Endothelial cell of umbilical vein (primary cell): ENCODE results near the gene POLR2L. TPM values are rescaled to one million over a fixed set of nuclear protein-coding genes. Genes with fewer than 3 reads are reported as not detected.

Experiments
- BruUV-seq: library from RNA; stranded (reverse); fragments of 400-500 nt; replicated peaks from 2 replicates; lab custom pipeline; 2021; lab: Mats Ljungman, UMichigan
- CTCF ChIA-PET: fragments of 300-600, 350-600 bp; sonication (Branson Sonifier 250); formaldehyde crosslinking; loops from one replicate; lab custom pipeline; 2021; ENCODE audit warnings: antibody characterized with exemption, inconsistent platforms; lab: Charles Lee
- POLR2A ChIA-PET: fragments of 300-600, 350-600 bp; sonication (Branson Sonifier 250); formaldehyde crosslinking; loops from one replicate; lab custom pipeline; 2021; ENCODE audit warnings: antibody characterized with exemption, inconsistent platforms; lab: Charles Lee
- DNase-seq: peaks from one replicate; pipeline ENCODE4 v3.0.0-alpha.2; 2011; ENCODE audit warnings: low read depth, low spot score
- FAIRE-seq: peaks from 2 replicates; lab custom pipeline; 2011; peaks lifted over from hg19 to GRCh38; lab: Jason Lieb, UNC
- H2AFZ ChIP-seq: 2 replicates; pipeline ENCODE4 v1.6.0; 2012; ENCODE audit warnings: low read depth, low read length, control low read depth, inconsistent platforms
- H3K27ac ChIP-seq: 2 replicates; pipeline ENCODE4 v1.5.1; 2011; ENCODE audit warnings: low read depth, mild to moderate bottlenecking, control low read depth, low read length, moderate library complexity; ENCODE audit not compliant: insufficient read depth
- H3K27me3 ChIP-seq, 2 experiments: 2 replicates each; pipeline versions ENCODE4 v1.6.0 to v1.6.1; 2011; ENCODE audit warnings: low read length in 2 of 2, mixed read lengths in 1 of 2; ENCODE audit not compliant: control insufficient read depth in 2 of 2, insufficient read depth in 2 of 2
- H3K36me3 ChIP-seq, 2 experiments: 2 replicates in 1 of 2; 3 replicates in 1 of 2; pipeline ENCODE4 v1.5.1; 2011; ENCODE audit warnings: low read length in 2 of 2, mild to moderate bottlenecking in 1 of 2, moderate library complexity in 1 of 2; ENCODE audit not compliant: control insufficient read depth in 2 of 2, insufficient read depth in 2 of 2; ENCODE audit errors: extremely low read depth in 1 of 2
- H3K4me1 ChIP-seq: 3 replicates; pipeline ENCODE4 v1.5.1; 2011; ENCODE audit warnings: mild to moderate bottlenecking, low read length; ENCODE audit not compliant: control insufficient read depth, insufficient read depth; ENCODE audit errors: extremely low read depth
- H3K4me2 ChIP-seq: 2 replicates; pipeline ENCODE4 v1.6.1; 2011; ENCODE audit warnings: low read length, control low read depth, mixed read lengths; ENCODE audit not compliant: insufficient read depth
- H3K4me3 ChIP-seq, 3 experiments: fragments of 200-600 bp in 1 of 3; sonication (generic), shearing (Covaris generic) in 1 of 3; replicated peaks in 1 of 3; 2 replicates each; pipeline ENCODE4 v1.5.1; 2011 to 2016; ENCODE audit warnings: control low read depth in 3 of 3, low read length in 3 of 3, mild to moderate bottlenecking in 2 of 3, inconsistent platforms in 1 of 3, low read depth in 1 of 3, moderate library complexity in 1 of 3; ENCODE audit not compliant: insufficient read depth in 1 of 3
- H3K79me2 ChIP-seq: 2 replicates; pipeline ENCODE4 v1.6.0; 2012; ENCODE audit warnings: low read length, inconsistent platforms; ENCODE audit not compliant: control insufficient read depth, insufficient read depth
- H3K9ac ChIP-seq: replicated peaks from 2 replicates; pipeline ENCODE3; 2011; ENCODE audit warnings: low read length, control low read depth; ENCODE audit not compliant: insufficient read depth; ENCODE audit errors: extremely low read depth
- H3K9me1 ChIP-seq: replicated peaks from 3 replicates; pipeline ENCODE4 v1.6.0; 2011; ENCODE audit warnings: mild to moderate bottlenecking, low read length; ENCODE audit not compliant: control insufficient read depth, insufficient read depth; ENCODE audit errors: extremely low read depth
- H3K9me3 ChIP-seq: replicated peaks from 2 replicates; pipeline ENCODE4 v1.5.1; 2012; ENCODE audit warnings: low read length, inconsistent platforms; ENCODE audit not compliant: control insufficient read depth, insufficient read depth
- H4K20me1 ChIP-seq: replicated peaks from 2 replicates; pipeline ENCODE3; 2011; ENCODE audit warnings: mild to moderate bottlenecking, low read length; ENCODE audit not compliant: control insufficient read depth, insufficient read depth; ENCODE audit errors: extremely low read depth
- EZH2 ChIP-seq: IDR thresholded peaks from 2 replicates; pipeline ENCODE4 v1.6.1; 2012; ENCODE audit warnings: borderline replicate concordance, low read depth, mild to moderate bottlenecking, moderate library complexity, low read length, inconsistent platforms; ENCODE audit not compliant: severe bottlenecking
- FOS ChIP-seq: IDR thresholded peaks from 2 replicates; pipeline ENCODE4 v1.6.1; 2011; ENCODE audit warnings: mild to moderate bottlenecking, low read length, moderate library complexity, borderline replicate concordance; ENCODE audit not compliant: insufficient read depth
- GATA2 ChIP-seq: IDR thresholded peaks from 2 replicates; pipeline ENCODE4 v1.7.0; 2011; ENCODE audit warnings: low read depth, mild to moderate bottlenecking, moderate library complexity, mixed read lengths, low read length; ENCODE audit not compliant: insufficient read length, insufficient read depth
- JUN ChIP-seq: IDR thresholded peaks from 2 replicates; pipeline ENCODE4 v1.6.1; 2011; ENCODE audit warnings: borderline replicate concordance, low read depth; ENCODE audit not compliant: insufficient read length, insufficient read depth
- MAX ChIP-seq: IDR thresholded peaks from 2 replicates; pipeline ENCODE4 v1.6.1; 2011; ENCODE audit not compliant: insufficient read depth, insufficient read length
- MYC ChIP-seq: IDR thresholded peaks from one replicate; pipeline ENCODE4 v1.6.1; 2011; ENCODE audit warnings: mild to moderate bottlenecking, low read depth, low read length
- POLR2A ChIP-seq: IDR thresholded peaks from 2 replicates; pipeline ENCODE4 v1.6.1; 2012; ENCODE audit warnings: low read depth, mild to moderate bottlenecking, control low read depth, low read length
- POLR2AphosphoS5 ChIP-seq: IDR thresholded peaks from 2 replicates; pipeline ENCODE4 v1.6.1; 2012; ENCODE audit warnings: low read depth, mild to moderate bottlenecking, control low read depth, low read length, moderate library complexity; ENCODE audit not compliant: insufficient read depth
- dilution Hi-C: fragments of 300-500 bp; cut with MboI; formaldehyde crosslinking; loops from one replicate; pipeline ENCODE4 v1.15.0; 2019; ENCODE audit warnings: low sequenced_read_pairs; ENCODE audit not compliant: extremely low pct_ligation_motif_present
- intact Hi-C: fragments of 100-400 bp; cut with micrococcal nuclease; formaldehyde crosslinking; loops from one replicate; pipeline ENCODE4 v1.10.0; 2022
- polyA plus RNA-seq, 4 experiments: library from polyadenylated mRNA; depleted of rRNA in 3 of 4; stranded (reverse) in 3 of 4; unstranded in 1 of 4; fragments of >200 nt; gene quantifications; 2 replicates each; pipeline versions ENCODE4 v1.2.1 to v1.2.3, GENCODE V29; 2011 to 2012; ENCODE audit warnings: missing spikeins in 1 of 4
- total RNA-seq: library from RNA; stranded (reverse); gene quantifications from 2 replicates; pipeline ENCODE4 v1.2.3, GENCODE V29; 2021
- TF ChIP-seq, protein P1 (sequence below), 2 donors: IDR thresholded peaks; 1 replicate in 1 of 2; 2 replicates in 1 of 2; pipeline ENCODE4 v1.5.1; 2011; ENCODE audit warnings: low read length in 2 of 2, mild to moderate bottlenecking in 2 of 2, moderate library complexity in 2 of 2, control low read depth in 1 of 2, inconsistent platforms in 1 of 2, low read depth in 1 of 2; ENCODE audit not compliant: insufficient read depth in 1 of 2; ENCODE audit errors: extremely low read depth in 1 of 2

POLR2L gene
- total and polyA plus RNA-seq, 2 donors (not counting 3 experiments of a cell fraction or from before 2014, with no cell fraction given) = 146 to 259 TPM

DNA sequence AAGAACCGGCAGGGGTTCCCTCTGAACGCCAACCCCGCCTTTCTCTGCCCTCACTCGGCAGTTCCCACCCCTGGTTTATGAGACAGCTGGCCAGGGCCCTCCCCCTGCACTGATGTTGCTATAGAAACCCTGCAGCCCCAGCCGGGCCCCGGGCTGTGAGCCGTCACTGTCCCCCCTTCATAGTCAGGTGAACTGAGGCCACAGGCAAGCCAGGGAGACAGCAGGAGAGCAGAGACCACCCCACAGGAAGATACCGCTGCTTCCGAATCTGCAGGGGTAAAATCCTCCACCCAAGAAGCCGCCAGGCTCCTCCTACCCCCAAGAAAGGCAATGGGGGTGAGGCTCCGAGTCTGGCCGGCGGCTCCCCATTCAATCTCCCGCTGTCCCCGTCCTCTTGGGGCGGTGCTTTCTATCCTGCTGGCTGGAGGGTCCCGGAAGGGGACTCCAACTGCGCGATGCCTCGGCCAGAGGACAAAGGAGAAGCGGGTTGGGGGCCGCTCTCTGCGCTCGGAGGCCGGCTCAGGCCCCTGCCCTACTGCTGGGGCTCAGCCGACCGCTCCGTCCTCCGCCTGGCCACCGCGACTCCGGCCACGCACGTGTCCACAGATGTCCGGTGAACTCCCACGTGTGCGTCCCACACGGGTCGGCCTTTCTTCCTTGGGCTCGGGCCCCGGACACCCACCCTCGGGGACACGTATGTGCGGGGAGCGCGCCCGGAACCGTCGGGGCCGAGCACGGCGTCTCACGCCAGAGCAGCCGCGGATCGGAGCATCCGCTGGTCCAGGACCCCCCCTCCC is 44.8 kb downstream of the POLR2L start:
- Histone ChIP-seq H3K4me2 (peak overlapping the region; percentile 62), H4K20me1 (no peaks in the 10 kb centered on the region), H3K9ac (peak overlapping the region; percentile 45), H3K9me3 (no peaks in the 10 kb centered on the region), H3K36me3 (peaks cover 0 to 15% of the 10 kb centered on the region in 2 experiments), H3K27ac (peak overlapping the region; percentile 32), H3K9me1 (no peaks in the 10 kb centered on the region), H3K4me3 (peak overlapping the region; percentile 57 to 66 (median 64)), H3K27me3 (no peaks in the 10 kb centered on the region), H3K4me1 (peaks cover 14% of the 10 kb centered on the region), H2AFZ (peak overlapping the region; percentile 56), H3K79me2 (peaks cover 11% of the 10 kb centered on the region)
- TF ChIP-seq, protein P1, sequence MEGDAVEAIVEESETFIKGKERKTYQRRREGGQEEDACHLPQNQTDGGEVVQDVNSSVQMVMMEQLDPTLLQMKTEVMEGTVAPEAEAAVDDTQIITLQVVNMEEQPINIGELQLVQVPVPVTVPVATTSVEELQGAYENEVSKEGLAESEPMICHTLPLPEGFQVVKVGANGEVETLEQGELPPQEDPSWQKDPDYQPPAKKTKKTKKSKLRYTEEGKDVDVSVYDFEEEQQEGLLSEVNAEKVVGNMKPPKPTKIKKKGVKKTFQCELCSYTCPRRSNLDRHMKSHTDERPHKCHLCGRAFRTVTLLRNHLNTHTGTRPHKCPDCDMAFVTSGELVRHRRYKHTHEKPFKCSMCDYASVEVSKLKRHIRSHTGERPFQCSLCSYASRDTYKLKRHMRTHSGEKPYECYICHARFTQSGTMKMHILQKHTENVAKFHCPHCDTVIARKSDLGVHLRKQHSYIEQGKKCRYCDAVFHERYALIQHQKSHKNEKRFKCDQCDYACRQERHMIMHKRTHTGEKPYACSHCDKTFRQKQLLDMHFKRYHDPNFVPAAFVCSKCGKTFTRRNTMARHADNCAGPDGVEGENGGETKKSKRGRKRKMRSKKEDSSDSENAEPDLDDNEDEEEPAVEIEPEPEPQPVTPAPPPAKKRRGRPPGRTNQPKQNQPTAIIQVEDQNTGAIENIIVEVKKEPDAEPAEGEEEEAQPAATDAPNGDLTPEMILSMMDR (IDR thresholded peaks at IDR 0.05; ENCODE audit: extremely low read depth in 1 of 2, insufficient read depth in 1 of 2, low read depth in 1 of 2, low read length in 2 of 2) = no peak
- TF ChIP-seq POLR2A (peak; percentile 78), EZH2 (no peak), MYC (no peak), GATA2 (no peak), JUN (no peak), POLR2AphosphoS5 (no peak), MAX (peak; percentile 82), FOS (no peak)
- BruUV-seq = TSS peak; percentile 4
- dilution Hi-C loops (no loop called here), intact Hi-C loops (loop anchor here (1.0 to 2.0 kb wide), 2 partner anchors 12 to 15 kb away; partner anchors contain the start of gene RPLP2)
- DNase-seq = peak; percentile 80
- CTCF ChIA-PET = interaction anchor here (1.1 to 2.1 kb wide), 4 partner anchors 12 to 47 kb away, joined by 4 to 9 read pairs (median 8); partner anchors contain the start of gene RPLP2
- peak; percentile 89 for FAIRE-seq
- POLR2A ChIA-PET = interaction anchor here (0.7 to 1.0 kb wide), 2 partner anchors 12 to 37 kb away, joined by 3 read pairs; partner anchors contain the start of gene RPLP2
